Tibial artery (tissue), 4 donors: ENCODE data around the gene LRBA.

Source experiments
- DNase-seq, 2 donors: peaks; one replicate each; pipeline ENCODE4 v3.0.0-alpha.2; 2019
- H3K27ac ChIP-seq, 2 donors: fragments of 200-600 bp; sonication (generic) in 1 of 2; 1 replicate in 1 of 2; 2 replicates in 1 of 2; pipeline ENCODE4 v1.5.1; 2018 to 2019; ENCODE audit warnings: mild to moderate bottlenecking in 1 of 2
- H3K27me3 ChIP-seq, 2 donors: fragments of 200-600 bp; sonication (generic) in 1 of 2; one replicate each; pipeline versions ENCODE4 v1.5.1 to v1.6.0; 2016 to 2019
- H3K36me3 ChIP-seq, 3 donors: fragments of 200-600 bp; sonication (generic) in 2 of 3; one replicate each; pipeline ENCODE4 v1.5.1; 2016 to 2019; ENCODE audit warnings: mild to moderate bottlenecking in 2 of 3
- H3K4me1 ChIP-seq, 4 donors: fragments of 200-600 bp; sonication (generic) in 2 of 4; 1 replicate in 3 of 4; 2 replicates in 1 of 4; pipeline ENCODE4 v1.5.1; 2016 to 2019
- H3K4me3 ChIP-seq, 2 donors: fragments of 200-600 bp; sonication (generic) in 1 of 2; 1 replicate in 1 of 2; 2 replicates in 1 of 2; pipeline ENCODE4 v1.5.1; 2018 to 2019; ENCODE audit warnings: mild to moderate bottlenecking in 2 of 2
- H3K9me3 ChIP-seq, 3 donors: fragments of 200-600 bp; sonication (generic) in 1 of 3; one replicate each; pipeline ENCODE4 v1.5.1; 2016 to 2019
- intact Hi-C: fragments of 100-400 bp; cut with DNase I; formaldehyde crosslinking; loops from one replicate; pipeline ENCODE4 v1.15.0; 2023; ENCODE audit warnings: low total_unique reads
- TF ChIP-seq, protein P1 (sequence below), 2 experiments: fragments of 200-600 bp in 1 of 2; fragments of 450-650 bp in 1 of 2; IDR thresholded peaks; one replicate each; pipeline ENCODE4 v1.5.1; 2017 to 2019; ENCODE audit warnings: antibody characterized with exemption in 2 of 2, mild to moderate bottlenecking in 1 of 2, moderate library complexity in 1 of 2

Gene LRBA

GRCh38 chr4:150462743-150463142 is 552.3 kb downstream of the LRBA start:
- DNase-seq, result no peak
- no peak overlapping the region for H3K4me3 ChIP-seq
- no peak overlapping the region for H3K27ac ChIP-seq
- intact Hi-C loops, result no loop called here
- H3K9me3 ChIP-seq, result no peaks in the 10 kb centered on the region
- no peaks in the 10 kb centered on the region for H3K27me3 ChIP-seq
- TF ChIP-seq, protein P1, sequence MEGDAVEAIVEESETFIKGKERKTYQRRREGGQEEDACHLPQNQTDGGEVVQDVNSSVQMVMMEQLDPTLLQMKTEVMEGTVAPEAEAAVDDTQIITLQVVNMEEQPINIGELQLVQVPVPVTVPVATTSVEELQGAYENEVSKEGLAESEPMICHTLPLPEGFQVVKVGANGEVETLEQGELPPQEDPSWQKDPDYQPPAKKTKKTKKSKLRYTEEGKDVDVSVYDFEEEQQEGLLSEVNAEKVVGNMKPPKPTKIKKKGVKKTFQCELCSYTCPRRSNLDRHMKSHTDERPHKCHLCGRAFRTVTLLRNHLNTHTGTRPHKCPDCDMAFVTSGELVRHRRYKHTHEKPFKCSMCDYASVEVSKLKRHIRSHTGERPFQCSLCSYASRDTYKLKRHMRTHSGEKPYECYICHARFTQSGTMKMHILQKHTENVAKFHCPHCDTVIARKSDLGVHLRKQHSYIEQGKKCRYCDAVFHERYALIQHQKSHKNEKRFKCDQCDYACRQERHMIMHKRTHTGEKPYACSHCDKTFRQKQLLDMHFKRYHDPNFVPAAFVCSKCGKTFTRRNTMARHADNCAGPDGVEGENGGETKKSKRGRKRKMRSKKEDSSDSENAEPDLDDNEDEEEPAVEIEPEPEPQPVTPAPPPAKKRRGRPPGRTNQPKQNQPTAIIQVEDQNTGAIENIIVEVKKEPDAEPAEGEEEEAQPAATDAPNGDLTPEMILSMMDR (IDR thresholded peaks at IDR 0.05), result no peak
- peaks cover 0 to 4% (median 0%) of the 10 kb centered on the region in 4 donors for H3K4me1 ChIP-seq
- peaks cover 0 to 6% (median 0%) of the 10 kb centered on the region in 3 donors for H3K36me3 ChIP-seq

DNA sequence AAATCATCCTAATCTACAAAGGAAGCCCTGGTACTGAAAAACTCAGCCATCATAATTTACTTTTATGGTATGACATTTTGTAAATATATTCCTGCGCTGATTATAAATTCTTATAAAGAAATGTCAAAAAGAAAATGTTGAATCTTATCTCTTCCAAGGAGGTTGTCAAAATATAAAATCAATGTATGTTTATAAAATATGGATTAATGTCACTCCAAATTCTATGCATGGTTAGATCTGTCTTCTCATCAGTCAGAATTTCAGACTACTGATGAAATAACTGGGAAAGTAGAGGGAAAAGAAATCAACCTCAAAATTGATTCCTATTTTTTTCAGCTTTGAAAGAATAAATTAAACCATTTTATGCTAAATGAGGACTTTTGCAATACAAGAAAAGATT is 553.1 kb downstream of the LRBA start:
- DNase-seq, result no peak
- H3K4me1 ChIP-seq, result peaks cover 0 to 4% (median 0%) of the 10 kb centered on the region in 4 donors
- TF ChIP-seq, protein P1 (IDR thresholded peaks at IDR 0.05), result no peak
- H3K27me3 ChIP-seq, result no peaks in the 10 kb centered on the region
- intact Hi-C loops, result no loop called here
- H3K9me3 ChIP-seq, result no peaks in the 10 kb centered on the region
- H3K27ac ChIP-seq, result no peak overlapping the region
- no peak overlapping the region for H3K4me3 ChIP-seq
- H3K36me3 ChIP-seq, result peaks cover 0 to 6% (median 0%) of the 10 kb centered on the region in 3 donors

DNA sequence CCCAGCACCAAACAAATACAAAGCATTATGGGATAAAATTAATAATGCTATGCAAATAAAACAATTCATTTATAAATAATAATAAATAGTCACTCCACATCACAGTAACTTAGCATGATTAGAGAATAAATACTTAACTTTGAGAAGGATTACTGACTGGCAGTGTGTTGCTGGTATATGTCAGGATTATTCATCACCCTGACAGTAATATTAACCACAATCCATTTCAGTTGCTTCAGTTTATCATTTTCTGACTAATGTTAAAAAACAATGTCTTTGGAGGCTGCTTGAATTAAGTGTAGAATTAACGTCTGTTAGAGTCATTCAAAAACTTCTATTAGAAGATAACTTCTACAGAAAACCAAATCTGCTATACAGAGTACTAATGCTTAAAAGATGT is 557.3 kb downstream of the LRBA start:
- TF ChIP-seq, protein P1 (IDR thresholded peaks at IDR 0.05), result no peak
- Histone ChIP-seq H3K4me1 (no peaks in the 10 kb centered on the region), H3K4me3 (no peak overlapping the region), H3K27ac (no peak overlapping the region), H3K36me3 (no peaks in the 10 kb centered on the region), H3K27me3 (no peaks in the 10 kb centered on the region), H3K9me3 (peaks cover 0 to 5% (median 0%) of the 10 kb centered on the region in 3 donors)
- no peak for DNase-seq
- intact Hi-C loops, result no loop called here

GRCh38 chr4:150451883-150452282 is 563.2 kb downstream of the LRBA start:
- no peaks in the 10 kb centered on the region for H3K27me3 ChIP-seq
- H3K36me3 ChIP-seq, result no peaks in the 10 kb centered on the region
- H3K4me3 ChIP-seq, result no peak overlapping the region
- H3K27ac ChIP-seq, result no peak overlapping the region
- DNase-seq, result no peak
- TF ChIP-seq, protein P1 (IDR thresholded peaks at IDR 0.05), result no peak
- intact Hi-C loops, result no loop called here
- H3K4me1 ChIP-seq, result no peaks in the 10 kb centered on the region
- peaks cover 0 to 5% (median 0%) of the 10 kb centered on the region in 3 donors for H3K9me3 ChIP-seq

- H3K27me3 ChIP-seq, result no peaks in the 10 kb centered on the region
- intact Hi-C loops, result no loop called here
Measured at GRCh38 chr4:150447356-150447755, 567.7 kb downstream of the LRBA start.

More at GRCh38 chr4:150447356-150447755, 567.7 kb downstream of the LRBA start:
- Histone ChIP-seq H3K4me3 (no peak overlapping the region), H3K36me3 (no peaks in the 10 kb centered on the region), H3K27ac (no peak overlapping the region), H3K4me1 (no peaks in the 10 kb centered on the region), H3K9me3 (no peaks in the 10 kb centered on the region)
- TF ChIP-seq, protein P1 (IDR thresholded peaks at IDR 0.05), result no peak
- DNase-seq, result no peak
